ACC112 (cell line): ENCODE measurements around the gene DHRSX.
"Not testable (repeated sequence)": the region's sequence is repeated elsewhere in the genome, so short reads cannot be mapped to it uniquely, and the experiment has no call there.

Source experiments
- H2AFZ ChIP-seq: fragments of 200-600 bp; sonication (generic); one replicate; pipeline ENCODE4 v1.6.0; 2017; ENCODE audit warnings: antibody characterized with exemption, low read length; ENCODE audit not compliant: unreplicated experiment
- H3K27ac ChIP-seq: fragments of 200-600 bp; sonication (generic); 2 replicates; pipeline ENCODE4 v1.5.1; 2014; ENCODE audit warnings: low read depth, mild to moderate bottlenecking, antibody characterized with exemption, low read length, moderate library complexity
- H3K27me3 ChIP-seq: fragments of 200-600 bp; sonication (generic); 2 replicates; pipeline ENCODE4 v1.6.1; 2014; ENCODE audit warnings: mild to moderate bottlenecking, antibody characterized with exemption, low read length, moderate library complexity, mixed read lengths; ENCODE audit not compliant: insufficient read depth
- H3K36me3 ChIP-seq: fragments of 200-600 bp; sonication (generic); 2 replicates; pipeline ENCODE4 v1.6.1; 2016; ENCODE audit warnings: mild to moderate bottlenecking, antibody characterized with exemption, low read length, moderate library complexity, mixed read lengths; ENCODE audit not compliant: insufficient read depth
- H3K4me1 ChIP-seq: fragments of 200-600 bp; sonication (generic); one replicate; pipeline ENCODE4 v1.6.1; 2016; ENCODE audit warnings: low read length, mixed read lengths; ENCODE audit not compliant: insufficient read depth, unreplicated experiment, control insufficient read depth
- H3K4me3 ChIP-seq: fragments of 200-600 bp; sonication (generic); 2 replicates; pipeline ENCODE4 v1.5.1; 2014; ENCODE audit warnings: mild to moderate bottlenecking, low read depth, low read length
- H3K79me2 ChIP-seq: fragments of 200-600 bp; sonication (generic); one replicate; pipeline ENCODE4 v1.6.0; 2016; ENCODE audit warnings: low read length; ENCODE audit not compliant: control insufficient read depth, unreplicated experiment, insufficient read depth

DHRSX gene

GRCh38 chrX:2230457-2230856 lies 270.3 kb downstream of the DHRSX start:
- Histone ChIP-seq H3K36me3 (peaks cover 12% of the 10 kb centered on the region; the same call in 1 of the 2 replicates), H3K27ac (no peak overlapping the region), H3K79me2 (no peaks in the 10 kb centered on the region)

GRCh38 chrX:2228536-2228935 lies 272.2 kb downstream of the DHRSX start:
- no peak overlapping the region for H2AFZ ChIP-seq
- peaks cover 19% of the 10 kb centered on the region; the same call in 1 of the 2 replicates for H3K36me3 ChIP-seq
- H3K79me2 ChIP-seq = no peaks in the 10 kb centered on the region
- no peaks in the 10 kb centered on the region for H3K4me1 ChIP-seq
- no peaks in the 10 kb centered on the region for H3K27me3 ChIP-seq
- H3K27ac ChIP-seq = no peak overlapping the region
- H3K4me3 ChIP-seq = no peak overlapping the region

More at GRCh38 chrX:2230457-2230856, 270.3 kb downstream of the DHRSX start:
- Histone ChIP-seq H3K4me3 (no peak overlapping the region), H2AFZ (no peak overlapping the region), H3K27me3 (no peaks in the 10 kb centered on the region), H3K4me1 (no peaks in the 10 kb centered on the region)

GRCh38 chrX:2226906-2227656 lies 273.7 kb downstream of the DHRSX start:
- H2AFZ ChIP-seq = no peak overlapping the region
- H3K27me3 ChIP-seq = no peaks in the 10 kb centered on the region
- H3K4me3 ChIP-seq = no peak overlapping the region
- no peak overlapping the region for H3K27ac ChIP-seq
- no peaks in the 10 kb centered on the region for H3K4me1 ChIP-seq
- H3K36me3 ChIP-seq = peaks cover 27% of the 10 kb centered on the region
- H3K79me2 ChIP-seq = no peaks in the 10 kb centered on the region

DNA sequence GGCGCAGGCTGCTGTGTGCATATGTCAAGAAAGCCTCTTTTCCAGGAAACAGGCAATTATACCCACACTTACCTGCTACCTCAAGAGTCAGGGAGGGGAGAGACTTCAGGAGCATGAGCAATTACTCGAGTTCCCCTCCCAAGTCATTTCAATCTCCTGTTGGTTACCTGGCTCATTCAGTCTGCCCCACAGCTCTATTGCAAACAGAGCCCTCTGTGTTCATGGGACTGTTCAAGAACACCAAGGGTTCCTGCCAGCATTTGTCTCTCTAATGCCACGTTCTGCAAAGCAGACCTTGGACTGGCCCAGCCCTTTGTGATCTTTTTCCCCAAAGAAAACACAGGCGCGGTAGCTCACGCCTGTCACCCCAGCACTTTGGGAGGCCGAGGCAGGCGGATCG lies 274.6 kb downstream of the DHRSX start:
- H3K27ac ChIP-seq = no peak overlapping the region
- no peak overlapping the region for H3K4me3 ChIP-seq
- no peaks in the 10 kb centered on the region for H3K27me3 ChIP-seq
- H3K36me3 ChIP-seq = peaks cover 36% of the 10 kb centered on the region
- H3K79me2 ChIP-seq = no peaks in the 10 kb centered on the region
- H3K4me1 ChIP-seq = no peaks in the 10 kb centered on the region
- H2AFZ ChIP-seq = no peak overlapping the region

DNA sequence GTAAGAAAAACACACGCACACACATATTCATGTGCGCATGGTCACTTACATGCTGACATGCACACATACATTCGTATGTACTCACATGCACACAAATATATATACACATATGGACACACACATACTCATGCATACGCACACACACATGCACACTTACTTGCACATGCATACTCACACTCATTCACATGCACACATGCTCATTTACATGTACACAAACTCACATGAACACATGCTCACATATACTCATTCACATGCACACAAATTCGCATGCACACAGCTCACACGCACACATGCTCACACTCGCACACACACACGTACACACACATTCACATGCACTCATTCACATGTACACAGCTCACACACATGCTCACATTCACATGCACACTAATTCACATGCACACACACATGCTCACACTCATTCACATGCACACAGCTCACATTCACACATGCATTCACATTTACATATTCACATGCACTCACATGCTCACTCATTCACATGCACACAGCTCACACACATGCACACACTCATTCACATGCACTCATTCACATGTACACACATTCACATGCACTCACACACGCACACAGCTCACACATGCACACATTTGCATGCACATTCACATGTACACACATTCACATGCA lies 276.1 kb downstream of the DHRSX start:
- Histone ChIP-seq H3K36me3 (peaks cover 30% of the 10 kb centered on the region), H3K27me3 (no peaks in the 10 kb centered on the region), H3K4me1 (no peaks in the 10 kb centered on the region), H3K79me2 (no peaks in the 10 kb centered on the region), H3K4me3 (no peak overlapping the region), H2AFZ (no peak overlapping the region), H3K27ac (no peak overlapping the region)

- H3K4me1 ChIP-seq = no peaks in the 10 kb centered on the region
Observed at GRCh38 chrX:2224161-2224560, 276.6 kb downstream of the DHRSX start.

GRCh38 chrX:2220829-2221567 lies 279.8 kb downstream of the DHRSX start:
- Histone ChIP-seq H3K27me3 (no peaks in the 10 kb centered on the region), H2AFZ (no peak overlapping the region), H3K27ac (no peak overlapping the region), H3K4me3 (no peak overlapping the region), H3K4me1 (no peaks in the 10 kb centered on the region), H3K36me3 (peaks cover 28% of the 10 kb centered on the region), H3K79me2 (no peaks in the 10 kb centered on the region)

More at GRCh38 chrX:2224161-2224560, 276.6 kb downstream of the DHRSX start:
- Histone ChIP-seq H3K79me2 (no peaks in the 10 kb centered on the region), H2AFZ (no peak overlapping the region), H3K27ac (no peak overlapping the region), H3K36me3 (peaks cover 28% of the 10 kb centered on the region), H3K4me3 (no peak overlapping the region), H3K27me3 (no peaks in the 10 kb centered on the region)

DNA sequence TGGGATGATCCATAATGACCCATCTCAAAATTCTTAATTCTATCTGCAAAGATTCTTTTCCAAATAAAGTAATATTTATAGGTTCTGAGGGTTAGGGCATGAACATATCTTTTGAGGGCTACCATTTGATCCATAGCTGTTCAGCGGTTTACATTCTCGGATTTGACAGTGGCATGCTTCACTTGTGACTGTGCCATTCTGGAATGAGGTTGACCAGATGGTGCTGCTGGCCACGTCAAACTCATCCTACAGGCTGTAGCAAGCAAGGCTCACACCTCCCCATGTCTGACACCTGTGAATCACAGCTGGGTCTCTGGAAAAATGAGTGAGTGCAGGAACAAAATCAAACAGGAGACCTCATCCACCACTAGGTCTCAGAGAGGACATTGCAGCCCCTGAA lies 280.5 kb downstream of the DHRSX start:
- Histone ChIP-seq H3K36me3 (peaks cover 28% of the 10 kb centered on the region), H2AFZ (no peak overlapping the region), H3K27ac (no peak overlapping the region), H3K4me1 (no peaks in the 10 kb centered on the region), H3K79me2 (no peaks in the 10 kb centered on the region), H3K4me3 (no peak overlapping the region), H3K27me3 (no peaks in the 10 kb centered on the region)

DNA sequence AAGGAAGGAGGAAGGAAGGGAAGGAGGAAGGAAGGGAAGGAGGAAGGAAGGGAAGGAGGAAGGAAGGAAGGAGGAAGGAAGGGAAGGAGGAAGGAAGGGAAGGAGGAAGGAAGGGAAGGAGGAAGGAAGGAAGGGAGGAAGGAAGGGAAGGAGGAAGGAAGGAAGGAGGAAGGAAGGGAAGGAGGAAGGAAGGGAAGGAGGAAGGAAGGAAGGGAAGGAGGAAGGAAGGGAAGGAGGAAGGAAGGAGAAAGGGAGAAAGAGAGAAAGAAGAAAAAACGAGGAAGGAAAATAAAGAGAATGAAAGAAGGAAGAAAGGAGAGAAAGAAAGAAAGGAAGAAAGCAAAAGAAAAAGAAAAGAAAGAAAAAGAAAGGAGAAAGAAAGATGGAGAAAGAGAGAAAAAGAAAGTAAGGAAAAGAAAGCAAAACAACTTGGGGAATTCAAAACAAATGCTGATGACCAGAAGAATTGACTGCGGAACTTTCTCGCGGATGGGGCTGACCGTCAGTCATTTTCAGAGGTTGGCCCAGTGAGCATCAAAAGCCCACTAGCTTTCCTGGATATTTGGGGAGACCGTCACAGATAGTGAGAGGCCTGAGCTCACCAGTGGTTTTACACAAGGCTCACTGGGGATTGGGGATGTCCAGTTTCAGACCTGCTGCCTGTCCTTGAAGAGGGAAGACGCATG lies 286.5 kb downstream of the DHRSX start:
- not testable (repeated sequence) for H3K79me2 ChIP-seq, H2AFZ ChIP-seq, H3K27ac ChIP-seq, H3K27me3 ChIP-seq, H3K36me3 ChIP-seq, H3K4me3 ChIP-seq, H3K4me1 ChIP-seq

DNA sequence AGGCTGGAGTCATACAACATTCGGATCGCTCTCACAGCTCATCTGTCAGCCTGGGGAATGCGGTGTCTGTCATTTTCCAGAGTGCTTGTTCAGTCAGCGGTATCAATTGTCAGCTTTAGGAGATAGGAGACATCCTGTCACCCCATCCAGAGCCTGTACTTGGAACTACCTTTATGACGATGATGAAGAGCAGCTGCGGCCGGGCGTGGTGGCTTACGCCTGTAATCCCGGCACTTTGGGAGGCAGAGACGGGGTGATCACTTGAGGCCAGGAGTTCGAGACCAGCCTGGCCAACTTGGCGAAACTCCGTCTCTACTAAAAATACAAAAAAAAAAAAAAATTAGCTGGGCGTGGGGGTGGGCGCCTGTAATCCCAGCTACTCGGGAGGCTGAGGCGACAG lies 289.1 kb downstream of the DHRSX start:
- not testable (repeated sequence) for H3K4me3 ChIP-seq, H3K36me3 ChIP-seq, H3K4me1 ChIP-seq, H3K79me2 ChIP-seq, H3K27me3 ChIP-seq, H3K27ac ChIP-seq, H2AFZ ChIP-seq
